GM12878 (cell line): ENCODE results near the gene ATP13A2. TPM values are rescaled to one million over a fixed set of nuclear protein-coding genes. Genes with fewer than 3 reads are reported as not detected.

Experiments used
- ATAC-seq: fragments of 200-7000 bp; cut with Tn5 transposase; 3 replicates; pipeline ENCODE4 v1.9.1; 2020; ENCODE audit warnings: mild to moderate bottlenecking, moderate library complexity
- BruUV-seq: library from RNA; stranded (reverse); fragments of 400-500 nt; replicated peaks from 2 replicates; lab custom pipeline; 2021; lab: Mats Ljungman, UMichigan
- CTCF ChIA-PET: fragments of 300-600 bp; sonication (Branson Sonifier 250); formaldehyde crosslinking; extraction: SDS; loops from one replicate; lab custom pipeline; 2021; ENCODE audit warnings: inconsistent platforms; lab: Yijun Ruan, JAX
- POLR2A ChIA-PET: fragments of 350-600 bp; formaldehyde crosslinking; extraction: SDS; loops from one replicate; lab custom pipeline; 2021; ENCODE audit warnings: inconsistent platforms; lab: Charles Lee
- RAD21 ChIA-PET: fragments of 300-600 bp; sonication (Branson Sonifier 250); formaldehyde crosslinking; loops from one replicate; lab custom pipeline; 2023; ENCODE audit warnings: antibody characterized with exemption; ENCODE audit not compliant: unreplicated experiment; lab: Charles Lee
- SMC1A ChIA-PET: fragments of 300-600 bp; sonication (Branson Sonifier 250); formaldehyde crosslinking; loops from one replicate; lab custom pipeline; 2023; ENCODE audit not compliant: unreplicated experiment, uncharacterized antibody; lab: Charles Lee
- DNase-seq: peaks from one replicate; pipeline ENCODE4 v3.0.0-alpha.2; 2011; ENCODE audit warnings: low read depth, low spot score
- FAIRE-seq: peaks from 3 replicates; lab custom pipeline; 2011; peaks lifted over from hg19 to GRCh38; lab: Jason Lieb, UNC
- H2AFZ ChIP-seq: 2 replicates; pipeline ENCODE4 v1.6.0; 2011; ENCODE audit warnings: low read depth, low read length, control low read depth; ENCODE audit not compliant: control insufficient read depth
- H3K27ac ChIP-seq: 2 replicates; pipeline ENCODE4 v1.5.1; 2011; ENCODE audit warnings: control low read depth; ENCODE audit not compliant: control insufficient read depth, insufficient read depth
- H3K27me3 ChIP-seq, 2 experiments: replicated peaks in 1 of 2; 2 replicates each; pipeline versions ENCODE4 v1.6.0 to v1.6.1; 2011; ENCODE audit warnings: low read length in 1 of 2; ENCODE audit not compliant: control insufficient read depth in 2 of 2, insufficient read depth in 2 of 2
- H3K36me3 ChIP-seq, 2 experiments: 2 replicates each; pipeline ENCODE4 v1.5.1; 2011; ENCODE audit warnings: low read length in 1 of 2; ENCODE audit not compliant: control insufficient read depth in 2 of 2, insufficient read depth in 2 of 2
- H3K4me1 ChIP-seq: 2 replicates; pipeline ENCODE4 v1.6.1; 2011; ENCODE audit warnings: mild to moderate bottlenecking, low read length, moderate library complexity, mixed read lengths; ENCODE audit not compliant: control insufficient read depth, insufficient read depth
- H3K4me2 ChIP-seq: 2 replicates; pipeline ENCODE4 v1.6.0; 2011; ENCODE audit warnings: control low read depth; ENCODE audit not compliant: control insufficient read depth, insufficient read depth
- H3K4me3 ChIP-seq: fragments of 200-600 bp; sonication (generic); 2 replicates; pipeline ENCODE4 v1.5.1; 2016
- H3K79me2 ChIP-seq: 2 replicates; pipeline ENCODE4 v1.6.0; 2011; ENCODE audit warnings: low read length; ENCODE audit not compliant: control insufficient read depth, insufficient read depth
- H3K9ac ChIP-seq: 2 replicates; pipeline ENCODE4 v1.8.0; 2011; ENCODE audit warnings: low read length, control low read depth, mixed read lengths; ENCODE audit not compliant: control insufficient read depth, insufficient read depth
- H3K9me3 ChIP-seq: replicated peaks from 3 replicates; pipeline ENCODE4 v1.5.1; 2011; ENCODE audit warnings: mild to moderate bottlenecking, low read length; ENCODE audit not compliant: control insufficient read depth, insufficient read depth
- H4K20me1 ChIP-seq: 2 replicates; pipeline ENCODE4 v1.6.0; 2011; ENCODE audit not compliant: control insufficient read depth, insufficient read depth
- CREM ChIP-seq: IDR thresholded peaks from 2 replicates; pipeline ENCODE4 v1.6.1; 2014; ENCODE audit warnings: antibody characterized with exemption, low read depth
- MTA2 ChIP-seq: fragments of 450-650 bp; IDR thresholded peaks from 2 replicates; pipeline ENCODE4 v1.6.1; 2016; ENCODE audit warnings: low read depth, mild to moderate bottlenecking, moderate library complexity
- POU2F2 ChIP-seq: IDR thresholded peaks from 3 replicates; pipeline ENCODE4 v1.6.1; 2011; ENCODE audit warnings: low read depth, mild to moderate bottlenecking, low read length, borderline replicate concordance
- RAD51 ChIP-seq: fragments of 450-650 bp; IDR thresholded peaks from 2 replicates; pipeline ENCODE4 v1.6.1; 2016; ENCODE audit warnings: moderate library complexity, mild to moderate bottlenecking, inconsistent platforms
- RB1 ChIP-seq: fragments of 450-650 bp; formaldehyde crosslinking; IDR thresholded peaks from 2 replicates; pipeline ENCODE4 v1.6.1; 2017; ENCODE audit warnings: mild to moderate bottlenecking, borderline replicate concordance
- SMARCA5 ChIP-seq: fragments of 450-650 bp; IDR thresholded peaks from 2 replicates; pipeline ENCODE4 v1.6.1; 2017; ENCODE audit warnings: mild to moderate bottlenecking
- SREBF1 ChIP-seq: IDR thresholded peaks from 2 replicates; pipeline ENCODE4 v1.6.1; 2012; ENCODE audit warnings: mild to moderate bottlenecking, low read length
- STAT3 ChIP-seq: IDR thresholded peaks from 2 replicates; pipeline ENCODE4 v1.6.1; 2011; ENCODE audit warnings: low read depth, low read length, improper control_type of control experiment
- ZNF592 ChIP-seq: fragments of 450-650 bp; IDR thresholded peaks from 2 replicates; pipeline ENCODE4 v1.6.1; 2017; ENCODE audit warnings: mild to moderate bottlenecking, moderate library complexity
- ZZZ3 ChIP-seq: IDR thresholded peaks from 2 replicates; pipeline ENCODE4 v1.6.1; 2011; ENCODE audit warnings: low read depth; ENCODE audit not compliant: control insufficient read depth, insufficient read length
- WGBS: methylation state at CpG from one replicate; pipeline ENCODE4 v1.1.6; 2016; ENCODE audit warnings: low lambda C conversion rate; ENCODE audit not compliant: insufficient replicate concordance, insufficient coverage; ENCODE audit errors: missing lambda C conversion rate; 5-methylcytosine and 5-hydroxymethylcytosine counted together
- in situ Hi-C: fragments of 300-500 bp; cut with MboI; formaldehyde crosslinking; loops from 9 replicates; pipeline ENCODE4 v1.14.3; 2018; ENCODE audit warnings: mixed read lengths
- intact Hi-C: fragments of 100-400 bp; cut with micrococcal nuclease; formaldehyde crosslinking; loops from one replicate; pipeline ENCODE4 v1.14.2; 2022; ENCODE audit not compliant: unreplicated experiment
- polyA plus RNA-seq, 11 experiments: library from polyadenylated mRNA; depleted of rRNA in 4 of 11; unstranded in 6 of 11; stranded (reverse) in 5 of 11; fragments of >200 nt; fragmentation: Nextera tagmentation in 4 of 11; fragmentation: Illumina TruSeq in 1 of 11; extraction: Ambion mirVana in 4 of 11; extraction: Trizol in 1 of 11; gene quantifications; 1 replicate in 1 of 11; 2 replicates in 10 of 11; pipeline versions ENCODE4 v1.2.1 to v1.2.3, GENCODE V29; 2011 to 2016; ENCODE audit warnings: inconsistent platforms in 2 of 11, missing spikeins in 2 of 11, low read depth in 1 of 11
- total RNA-seq, 4 experiments: library from RNA; depleted of rRNA in 3 of 4; stranded (reverse); fragments of >200 nt in 3 of 4; fragmentation: Illumina TruSeq in 1 of 4; extraction: Trizol in 1 of 4; gene quantifications; 2 replicates each; pipeline versions ENCODE4 v1.2.1 to v1.2.3, GENCODE V29; 2013 to 2021
- TF ChIP-seq, protein P1 (sequence below): fragments of 450-650 bp; formaldehyde crosslinking; IDR thresholded peaks from 2 replicates; pipeline ENCODE4 v1.4.0; 2020; ENCODE audit warnings: mild to moderate bottlenecking, moderate library complexity
- TF ChIP-seq, protein P2 (sequence below): fragments of 450-650 bp; formaldehyde crosslinking; IDR thresholded peaks from 2 replicates; pipeline ENCODE4 v1.5.0; 2022; ENCODE audit warnings: mild to moderate bottlenecking, missing genetic modification characterization
- TF ChIP-seq, protein P3 (sequence below): fragments of 450-650 bp; IDR thresholded peaks from 2 replicates; pipeline ENCODE4 v1.6.1; 2014; ENCODE audit warnings: mild to moderate bottlenecking

Gene ATP13A2
- total and polyA plus RNA-seq, 10 of the 15 experiments (the other 5 are each of a cell fraction or from before 2014, with no cell fraction given) = 0.24 to 30.5 (median 8.0) TPM

- intact Hi-C loops = no loop called here
- Histone ChIP-seq H3K36me3 (no peaks in the 10 kb centered on the region), H3K9me3 (no peaks in the 10 kb centered on the region), H3K4me3 (no peak overlapping the region), H3K4me1 (no peaks in the 10 kb centered on the region), H4K20me1 (no peaks in the 10 kb centered on the region), H3K9ac (no peak overlapping the region), H3K79me2 (no peaks in the 10 kb centered on the region), H3K27ac (no peak overlapping the region), H3K4me2 (no peak overlapping the region), H3K27me3 (no peaks in the 10 kb centered on the region), H2AFZ (no peak overlapping the region)
- BruUV-seq = no TSS peak
- CTCF ChIA-PET = no interaction called here
- FAIRE-seq (no peak), DNase-seq (no peak), ATAC-seq (no peak)
- POLR2A ChIA-PET = no interaction called here
- RAD21 ChIA-PET = no interaction called here
- SMC1A ChIA-PET = no interaction called here
- in situ Hi-C loops = no loop called here
- 31% methylated on average over 3 of the region's 3 CpGs for WGBS
- TF ChIP-seq SREBF1 = no peak
- TF ChIP-seq, protein P1, sequence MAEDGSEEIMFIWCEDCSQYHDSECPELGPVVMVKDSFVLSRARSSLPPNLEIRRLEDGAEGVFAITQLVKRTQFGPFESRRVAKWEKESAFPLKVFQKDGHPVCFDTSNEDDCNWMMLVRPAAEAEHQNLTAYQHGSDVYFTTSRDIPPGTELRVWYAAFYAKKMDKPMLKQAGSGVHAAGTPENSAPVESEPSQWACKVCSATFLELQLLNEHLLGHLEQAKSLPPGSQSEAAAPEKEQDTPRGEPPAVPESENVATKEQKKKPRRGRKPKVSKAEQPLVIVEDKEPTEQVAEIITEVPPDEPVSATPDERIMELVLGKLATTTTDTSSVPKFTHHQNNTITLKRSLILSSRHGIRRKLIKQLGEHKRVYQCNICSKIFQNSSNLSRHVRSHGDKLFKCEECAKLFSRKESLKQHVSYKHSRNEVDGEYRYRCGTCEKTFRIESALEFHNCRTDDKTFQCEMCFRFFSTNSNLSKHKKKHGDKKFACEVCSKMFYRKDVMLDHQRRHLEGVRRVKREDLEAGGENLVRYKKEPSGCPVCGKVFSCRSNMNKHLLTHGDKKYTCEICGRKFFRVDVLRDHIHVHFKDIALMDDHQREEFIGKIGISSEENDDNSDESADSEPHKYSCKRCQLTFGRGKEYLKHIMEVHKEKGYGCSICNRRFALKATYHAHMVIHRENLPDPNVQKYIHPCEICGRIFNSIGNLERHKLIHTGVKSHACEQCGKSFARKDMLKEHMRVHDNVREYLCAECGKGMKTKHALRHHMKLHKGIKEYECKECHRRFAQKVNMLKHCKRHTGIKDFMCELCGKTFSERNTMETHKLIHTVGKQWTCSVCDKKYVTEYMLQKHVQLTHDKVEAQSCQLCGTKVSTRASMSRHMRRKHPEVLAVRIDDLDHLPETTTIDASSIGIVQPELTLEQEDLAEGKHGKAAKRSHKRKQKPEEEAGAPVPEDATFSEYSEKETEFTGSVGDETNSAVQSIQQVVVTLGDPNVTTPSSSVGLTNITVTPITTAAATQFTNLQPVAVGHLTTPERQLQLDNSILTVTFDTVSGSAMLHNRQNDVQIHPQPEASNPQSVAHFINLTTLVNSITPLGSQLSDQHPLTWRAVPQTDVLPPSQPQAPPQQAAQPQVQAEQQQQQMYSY = no peak
- TF ChIP-seq ZZZ3 = no peak
- TF ChIP-seq, protein P2, sequence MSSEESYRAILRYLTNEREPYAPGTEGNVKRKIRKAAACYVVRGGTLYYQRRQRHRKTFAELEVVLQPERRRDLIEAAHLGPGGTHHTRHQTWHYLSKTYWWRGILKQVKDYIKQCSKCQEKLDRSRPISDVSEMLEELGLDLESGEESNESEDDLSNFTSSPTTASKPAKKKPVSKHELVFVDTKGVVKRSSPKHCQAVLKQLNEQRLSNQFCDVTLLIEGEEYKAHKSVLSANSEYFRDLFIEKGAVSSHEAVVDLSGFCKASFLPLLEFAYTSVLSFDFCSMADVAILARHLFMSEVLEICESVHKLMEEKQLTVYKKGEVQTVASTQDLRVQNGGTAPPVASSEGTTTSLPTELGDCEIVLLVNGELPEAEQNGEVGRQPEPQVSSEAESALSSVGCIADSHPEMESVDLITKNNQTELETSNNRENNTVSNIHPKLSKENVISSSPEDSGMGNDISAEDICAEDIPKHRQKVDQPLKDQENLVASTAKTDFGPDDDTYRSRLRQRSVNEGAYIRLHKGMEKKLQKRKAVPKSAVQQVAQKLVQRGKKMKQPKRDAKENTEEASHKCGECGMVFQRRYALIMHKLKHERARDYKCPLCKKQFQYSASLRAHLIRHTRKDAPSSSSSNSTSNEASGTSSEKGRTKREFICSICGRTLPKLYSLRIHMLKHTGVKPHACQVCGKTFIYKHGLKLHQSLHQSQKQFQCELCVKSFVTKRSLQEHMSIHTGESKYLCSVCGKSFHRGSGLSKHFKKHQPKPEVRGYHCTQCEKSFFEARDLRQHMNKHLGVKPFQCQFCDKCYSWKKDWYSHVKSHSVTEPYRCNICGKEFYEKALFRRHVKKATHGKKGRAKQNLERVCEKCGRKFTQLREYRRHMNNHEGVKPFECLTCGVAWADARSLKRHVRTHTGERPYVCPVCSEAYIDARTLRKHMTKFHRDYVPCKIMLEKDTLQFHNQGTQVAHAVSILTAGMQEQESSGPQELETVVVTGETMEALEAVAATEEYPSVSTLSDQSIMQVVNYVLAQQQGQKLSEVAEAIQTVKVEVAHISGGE = no peak
- TF ChIP-seq, protein P3, sequence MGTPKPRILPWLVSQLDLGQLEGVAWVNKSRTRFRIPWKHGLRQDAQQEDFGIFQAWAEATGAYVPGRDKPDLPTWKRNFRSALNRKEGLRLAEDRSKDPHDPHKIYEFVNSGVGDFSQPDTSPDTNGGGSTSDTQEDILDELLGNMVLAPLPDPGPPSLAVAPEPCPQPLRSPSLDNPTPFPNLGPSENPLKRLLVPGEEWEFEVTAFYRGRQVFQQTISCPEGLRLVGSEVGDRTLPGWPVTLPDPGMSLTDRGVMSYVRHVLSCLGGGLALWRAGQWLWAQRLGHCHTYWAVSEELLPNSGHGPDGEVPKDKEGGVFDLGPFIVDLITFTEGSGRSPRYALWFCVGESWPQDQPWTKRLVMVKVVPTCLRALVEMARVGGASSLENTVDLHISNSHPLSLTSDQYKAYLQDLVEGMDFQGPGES = no peak
- no peak for TF ChIP-seq POU2F2
- no peak for TF ChIP-seq SMARCA5
- no peak for TF ChIP-seq RAD51
- no peak for TF ChIP-seq CREM
- no peak for TF ChIP-seq MTA2
- no peak for TF ChIP-seq RB1
- TF ChIP-seq STAT3 = no peak
- no peak for TF ChIP-seq ZNF592
These were observed 43.4 kb downstream of the ATP13A2 start for GRCh38 chr1:16968372-16968771.
